ENCODE data around the gene TAS2R60. TPM values are rescaled to one million over a fixed set of nuclear protein-coding genes. Genes with fewer than 3 reads are reported as not detected.

The TAS2R60 gene
- total and polyA plus RNA-seq, 12 donors, result 0.42 TPM; not detected in 11

- no peak for TF ChIP-seq CTCF (IDR thresholded peaks at IDR 0.05)
- TF ChIP-seq POLR2A (IDR thresholded peaks at IDR 0.05), result no peak
- no peak overlapping the region for H3K27ac ChIP-seq
- H3K4me1 ChIP-seq (replicated peaks in 1 of 2), result no peaks in the 10 kb centered on the region
- H3K9me3 ChIP-seq (replicated peaks in 1 of 3), result no peaks in the 10 kb centered on the region
- no peaks in the 10 kb centered on the region for H3K36me3 ChIP-seq (replicated peaks in 1 of 2)
- intact Hi-C loops (cut with DNase I), result no loop called here
- DNase-seq, result no peak
- no peak overlapping the region for H3K4me3 ChIP-seq
- WGBS, 4 donors, result 56 to 65% (median 59%) methylated on average over 2 of the region's 2 CpGs
- H3K27me3 ChIP-seq, result no peaks in the 10 kb centered on the region
These were observed 12.2 kb downstream of the TAS2R60 start for GRCh38 chr7:143455491-143455890.

GRCh38 chr7:143455942-143456341 lies 12.7 kb downstream of the TAS2R60 start:
- 81 to 87% (median 85%) methylated on average over 4 of the region's 4 CpGs for WGBS, 4 donors
- H3K4me1 ChIP-seq (replicated peaks in 1 of 2), result no peaks in the 10 kb centered on the region
- intact Hi-C loops (cut with DNase I), result no loop called here

GRCh38 chr7:143456992-143457793 lies 13.9 kb downstream of the TAS2R60 start:
- DNase-seq, result no peak
- Histone ChIP-seq H3K27me3 (no peaks in the 10 kb centered on the region), H3K9me3 (replicated peaks in 1 of 3) (no peaks in the 10 kb centered on the region), H3K4me1 (replicated peaks in 1 of 2) (no peaks in the 10 kb centered on the region), H3K27ac (no peak overlapping the region), H3K4me3 (no peak overlapping the region), H3K36me3 (replicated peaks in 1 of 2) (no peaks in the 10 kb centered on the region)
- TF ChIP-seq POLR2A (IDR thresholded peaks at IDR 0.05) (no peak), CTCF (IDR thresholded peaks at IDR 0.05) (no peak)
- 59 to 75% (median 67%) methylated on average over 3 to 4 of the region's 4 CpGs for WGBS, 4 donors
- intact Hi-C loops (cut with DNase I), result no loop called here

More at GRCh38 chr7:143455942-143456341, 12.7 kb downstream of the TAS2R60 start:
- Histone ChIP-seq H3K9me3 (replicated peaks in 1 of 3) (no peaks in the 10 kb centered on the region), H3K36me3 (replicated peaks in 1 of 2) (no peaks in the 10 kb centered on the region), H3K27ac (no peak overlapping the region), H3K4me3 (no peak overlapping the region), H3K27me3 (no peaks in the 10 kb centered on the region)
- DNase-seq, result no peak
- TF ChIP-seq POLR2A (IDR thresholded peaks at IDR 0.05) (no peak), CTCF (IDR thresholded peaks at IDR 0.05) (no peak)

- H3K9me3 ChIP-seq (replicated peaks in 1 of 3), result no peaks in the 10 kb centered on the region
- H3K4me3 ChIP-seq, result no peak overlapping the region
- intact Hi-C loops (cut with DNase I), result no loop called here
- TF ChIP-seq CTCF (IDR thresholded peaks at IDR 0.05) (no peak), POLR2A (IDR thresholded peaks at IDR 0.05) (no peak)
- H3K4me1 ChIP-seq (replicated peaks in 1 of 2), result no peaks in the 10 kb centered on the region
- H3K36me3 ChIP-seq (replicated peaks in 1 of 2), result no peaks in the 10 kb centered on the region
- H3K27me3 ChIP-seq, result no peaks in the 10 kb centered on the region
- WGBS, 4 donors, result 63 to 81% (median 72%) methylated on average over 3 of the region's 3 CpGs
- H3K27ac ChIP-seq, result no peak overlapping the region
- no peak for DNase-seq
These were observed 15.0 kb downstream of the TAS2R60 start for GRCh38 chr7:143458263-143458662.
